Esophagus (tissue), 2 donors: ENCODE measurements around the gene AIP. TPM values are rescaled to one million over a fixed set of nuclear protein-coding genes. Genes with fewer than 3 reads are reported as not detected.

ENCODE experiments used
- H3K27ac ChIP-seq, 2 donors: one replicate each; pipeline ENCODE4 v1.5.1; 2013; ENCODE audit warnings: low read depth in 2 of 2, mild to moderate bottlenecking in 2 of 2, inconsistent platforms in 1 of 2, low read length in 1 of 2, moderate library complexity in 1 of 2
- H3K27me3 ChIP-seq, 2 donors: one replicate each; pipeline ENCODE4 v1.6.1; 2013; ENCODE audit warnings: low read length in 2 of 2, control low read depth in 1 of 2, mild to moderate bottlenecking in 1 of 2; ENCODE audit not compliant: insufficient read depth in 2 of 2, control insufficient read depth in 1 of 2
- H3K36me3 ChIP-seq, 2 donors: one replicate each; pipeline ENCODE4 v1.6.1; 2013; ENCODE audit warnings: low read length in 1 of 2; ENCODE audit not compliant: control insufficient read depth in 2 of 2, insufficient read depth in 2 of 2
- H3K4me1 ChIP-seq, 2 donors: one replicate each; pipeline ENCODE4 v1.6.1; 2013; ENCODE audit warnings: low read length in 1 of 2; ENCODE audit not compliant: control insufficient read depth in 2 of 2, insufficient read depth in 2 of 2
- H3K4me3 ChIP-seq, 2 donors: one replicate each; pipeline ENCODE4 v1.5.1; 2013; ENCODE audit warnings: low read length in 2 of 2, mild to moderate bottlenecking in 2 of 2, low read depth in 1 of 2, moderate library complexity in 1 of 2
- H3K9me3 ChIP-seq, 2 donors: one replicate each; pipeline ENCODE4 v1.6.1; 2013; ENCODE audit warnings: mild to moderate bottlenecking in 2 of 2, low read depth in 1 of 2, low read length in 1 of 2, moderate library complexity in 1 of 2; ENCODE audit not compliant: control insufficient read depth in 2 of 2, insufficient read depth in 1 of 2
- WGBS, 2 donors: extraction: QIAGEN DNeasy Blood & Tissue Kit; methylation state at CpG; one replicate each; pipeline ENCODE4 v1.1.7; 2013; 5-methylcytosine and 5-hydroxymethylcytosine counted together
- polyA plus RNA-seq, 2 donors: library from polyadenylated mRNA; stranded (reverse); fragments of 200-250 nt; gene quantifications; one replicate each; pipeline ENCODE4 v1.2.3, GENCODE V29; 2013
- donor health status: healthy with polysubstance abuse.
- donor health status: Bipolar disorder and iron deficiency.

AIP gene
- polyA plus RNA-seq, 2 donors, result 34.1 to 41.5 TPM

GRCh38 chr11:67492801-67493547 lies 10.1 kb downstream of the AIP start:
- Histone ChIP-seq H3K27me3 (no peaks in the 10 kb centered on the region), H3K9me3 (no peaks in the 10 kb centered on the region), H3K36me3 (peaks cover 7 to 72% of the 10 kb centered on the region in 2 donors), H3K4me1 (no peaks in the 10 kb centered on the region), H3K4me3 (no peak overlapping the region), H3K27ac (no peak overlapping the region)
- WGBS, 2 donors, result 84 to 85% methylated on average over 45 to 46 of the region's 46 CpGs

GRCh38 chr11:67493548-67494370 lies 10.9 kb downstream of the AIP start:
- Histone ChIP-seq H3K36me3 (peaks cover 7 to 80% of the 10 kb centered on the region in 2 donors), H3K27me3 (no peaks in the 10 kb centered on the region), H3K9me3 (no peaks in the 10 kb centered on the region), H3K4me1 (no peaks in the 10 kb centered on the region), H3K4me3 (no peak overlapping the region), H3K27ac (no peak overlapping the region)
- WGBS, 2 donors, result 95% methylated on average over 59 to 65 of the region's 65 CpGs

- Histone ChIP-seq H3K9me3 (no peaks in the 10 kb centered on the region), H3K36me3 (peaks cover 7 to 76% of the 10 kb centered on the region in 2 donors), H3K27me3 (no peaks in the 10 kb centered on the region), H3K4me1 (no peaks in the 10 kb centered on the region), H3K4me3 (no peak overlapping the region), H3K27ac (no peak overlapping the region)
- 92 to 96% methylated on average over 50 to 59 of the region's 59 CpGs for WGBS, 2 donors
These were observed 11.8 kb downstream of the AIP start for GRCh38 chr11:67494371-67495233.

GRCh38 chr11:67495234-67496005 lies 12.6 kb downstream of the AIP start:
- peaks cover 7 to 76% of the 10 kb centered on the region in 2 donors for H3K36me3 ChIP-seq
- no peak overlapping the region for H3K27ac ChIP-seq
- no peaks in the 10 kb centered on the region for H3K9me3 ChIP-seq
- H3K27me3 ChIP-seq, result no peaks in the 10 kb centered on the region
- H3K4me1 ChIP-seq, result no peaks in the 10 kb centered on the region
- no peak overlapping the region for H3K4me3 ChIP-seq
- 87 to 92% methylated on average over 16 of the region's 16 CpGs for WGBS, 2 donors

- H3K36me3 ChIP-seq, result peaks cover 7 to 71% of the 10 kb centered on the region in 2 donors
- H3K4me3 ChIP-seq, result no peak overlapping the region
- H3K27me3 ChIP-seq, result no peaks in the 10 kb centered on the region
- no peaks in the 10 kb centered on the region for H3K9me3 ChIP-seq
- no peaks in the 10 kb centered on the region for H3K4me1 ChIP-seq
- no peak overlapping the region for H3K27ac ChIP-seq
- WGBS, 2 donors, result 91 to 95% methylated on average over 12 of the region's 12 CpGs
These were observed 13.3 kb downstream of the AIP start for GRCh38 chr11:67496113-67496512.

- Histone ChIP-seq H3K9me3 (no peaks in the 10 kb centered on the region), H3K27ac (no peak overlapping the region), H3K27me3 (no peaks in the 10 kb centered on the region), H3K4me3 (no peak overlapping the region), H3K4me1 (no peaks in the 10 kb centered on the region), H3K36me3 (peaks cover 7 to 65% of the 10 kb centered on the region in 2 donors)
- 95% methylated on average over 21 of the region's 21 CpGs for WGBS, 2 donors
These were observed 14.9 kb downstream of the AIP start for GRCh38 chr11:67497656-67498291.

GRCh38 chr11:67498544-67498972 lies 15.7 kb downstream of the AIP start:
- peaks cover 7 to 61% of the 10 kb centered on the region in 2 donors for H3K36me3 ChIP-seq
- no peak overlapping the region for H3K27ac ChIP-seq
- H3K4me3 ChIP-seq, result no peak overlapping the region
- 82 to 93% methylated on average over 21 of the region's 21 CpGs for WGBS, 2 donors
- no peaks in the 10 kb centered on the region for H3K9me3 ChIP-seq
- no peaks in the 10 kb centered on the region for H3K27me3 ChIP-seq
- H3K4me1 ChIP-seq, result peaks cover 2% of the 10 kb centered on the region in 2 donors

GRCh38 chr11:67499808-67500483 lies 17.1 kb downstream of the AIP start:
- Histone ChIP-seq H3K27ac (no peak overlapping the region), H3K4me3 (no peak overlapping the region), H3K9me3 (peaks cover 0 to 2% of the 10 kb centered on the region in 2 donors), H3K4me1 (peaks cover 6 to 10% of the 10 kb centered on the region in 2 donors), H3K36me3 (peaks cover 7 to 51% of the 10 kb centered on the region in 2 donors), H3K27me3 (no peaks in the 10 kb centered on the region)
- 93 to 95% methylated on average over 23 to 26 of the region's 26 CpGs for WGBS, 2 donors
